Stimulated activated CD4-positive, alpha-beta T cell treated with anti-CD3 and anti-CD28 coated beads, Interleukin-1b, Interleukin-23, amount 100 ng/mL, for 48 hours (primary cell): ENCODE results near the gene RPS6KA5.
"Not testable (repeated sequence)": the region's sequence is repeated elsewhere in the genome, so short reads cannot be mapped to it uniquely, and the experiment has no call there.

ENCODE experiments used
- DNase-seq: peaks from one replicate; pipeline ENCODE4 v3.0.0-alpha.2; 2020

The RPS6KA5 gene

GRCh38 chr14:90856115-90856514, 204.3 kb downstream of the RPS6KA5 start:
- DNase-seq: not testable (repeated sequence)

- no peak for DNase-seq
Measured at GRCh38 chr14:90853116-90853515, 207.3 kb downstream of the RPS6KA5 start.

- no peak for DNase-seq
Measured at GRCh38 chr14:90851327-90852036, 209.0 kb downstream of the RPS6KA5 start.

DNA sequence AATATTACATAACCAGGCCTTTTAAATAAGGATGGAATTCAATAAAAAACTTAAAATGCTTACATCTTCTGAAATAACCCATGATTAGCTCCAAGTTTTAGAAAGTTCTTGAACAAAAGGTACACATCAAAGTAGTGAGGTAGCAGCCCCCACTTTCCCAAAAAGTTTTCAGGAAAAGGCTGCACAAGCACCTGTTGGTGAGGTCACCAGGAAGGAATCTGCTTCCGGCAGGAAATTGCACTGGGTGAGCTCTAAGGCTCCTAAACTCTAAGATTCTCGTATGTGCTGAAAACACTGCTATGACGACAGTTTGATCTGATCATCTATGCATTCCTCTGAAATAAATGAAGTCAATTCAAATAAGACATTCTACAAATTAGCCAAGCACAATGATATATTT, 210.0 kb downstream of the RPS6KA5 start:
- no peak for DNase-seq

- DNase-seq: no peak
Measured at GRCh38 chr14:90849787-90850444, 210.5 kb downstream of the RPS6KA5 start.

- no peak for DNase-seq
Measured at GRCh38 chr14:90848944-90849731, 211.3 kb downstream of the RPS6KA5 start.

- no peak for DNase-seq
Measured at GRCh38 chr14:90846511-90846910, 213.9 kb downstream of the RPS6KA5 start.

- no peak for DNase-seq
Measured at GRCh38 chr14:90844321-90844720, 216.1 kb downstream of the RPS6KA5 start.

DNA sequence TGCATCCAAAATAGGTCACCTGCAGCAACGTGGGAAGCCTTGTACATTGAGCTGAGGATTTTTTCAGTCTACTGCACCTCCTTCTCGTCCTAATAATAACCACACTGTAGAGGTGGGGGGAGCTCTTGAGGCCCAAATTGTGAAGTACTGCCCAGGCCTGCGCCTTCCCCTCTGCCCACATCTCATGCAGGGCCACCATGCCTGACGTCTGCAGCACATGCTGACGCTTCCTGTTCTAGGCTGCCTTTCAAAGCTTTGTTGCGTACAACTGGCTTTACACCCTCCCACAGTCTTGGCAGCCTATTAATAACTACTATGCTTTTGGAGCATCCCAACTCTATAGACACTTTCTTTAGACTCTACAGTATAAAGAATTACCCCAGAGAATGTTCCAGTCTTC, 217.7 kb downstream of the RPS6KA5 start:
- no peak for DNase-seq

DNA sequence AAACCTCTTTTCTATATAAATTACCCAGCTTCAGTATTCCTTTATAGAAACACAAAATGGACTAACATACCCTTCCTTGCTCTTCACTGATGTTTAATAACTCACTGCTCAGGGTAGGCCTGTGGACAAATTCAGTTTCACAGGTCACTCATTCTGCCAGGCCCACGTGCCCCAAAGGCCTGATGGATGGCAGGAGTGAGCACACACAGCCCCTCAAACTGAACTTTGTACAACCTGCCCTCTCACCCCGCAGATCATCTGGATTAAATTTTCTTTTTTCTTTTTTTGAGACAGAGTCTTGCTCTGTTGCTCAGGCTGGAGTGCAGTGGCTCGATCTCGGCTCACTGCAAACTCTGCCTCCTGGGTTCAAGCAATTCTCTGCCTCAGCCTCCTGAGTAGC, 219.8 kb downstream of the RPS6KA5 start:
- not testable (repeated sequence) for DNase-seq

GRCh38 chr14:90839889-90840266, 220.6 kb downstream of the RPS6KA5 start:
- DNase-seq: no peak

DNA sequence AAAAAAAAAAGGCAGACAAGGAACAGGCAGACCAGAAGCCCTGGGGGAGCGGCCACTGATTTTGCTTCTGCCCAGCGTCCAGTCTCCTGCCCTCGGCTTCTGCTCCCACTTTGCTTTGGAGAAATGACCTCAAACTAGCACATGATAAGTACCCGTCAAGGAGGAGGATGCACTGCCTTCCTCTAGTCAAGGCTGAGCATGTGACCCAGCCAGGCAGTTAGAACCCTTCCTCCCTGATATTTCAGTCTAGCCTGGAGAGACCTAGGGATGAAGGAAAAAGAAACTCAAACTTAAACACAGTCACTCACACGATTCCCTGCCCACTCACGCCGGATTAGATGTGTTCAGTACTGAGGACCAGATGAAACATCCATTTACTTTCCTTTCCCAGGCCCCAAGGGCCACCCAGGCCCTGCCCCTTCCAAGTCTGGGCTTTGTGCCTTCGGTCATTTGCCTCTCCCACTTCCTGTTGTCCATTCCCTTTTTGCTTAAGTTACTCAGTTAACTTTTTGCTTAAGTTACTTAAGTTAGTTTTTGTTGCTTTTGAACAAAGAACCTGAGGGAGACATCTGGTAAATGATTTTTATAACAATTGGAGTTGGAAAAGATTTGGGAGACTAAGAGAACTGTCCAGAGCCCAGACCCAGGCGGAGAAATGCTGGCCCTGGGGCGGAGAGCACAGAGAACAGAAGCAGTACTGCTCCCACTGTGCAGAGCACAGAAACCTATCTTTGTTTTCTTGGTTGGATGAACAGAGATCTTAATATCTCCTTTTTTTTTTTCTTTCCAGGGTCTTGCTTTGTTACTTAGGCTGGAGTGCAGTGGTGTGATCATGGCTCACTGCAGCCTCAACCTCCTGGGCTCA, 221.2 kb downstream of the RPS6KA5 start:
- no peak for DNase-seq

DNA sequence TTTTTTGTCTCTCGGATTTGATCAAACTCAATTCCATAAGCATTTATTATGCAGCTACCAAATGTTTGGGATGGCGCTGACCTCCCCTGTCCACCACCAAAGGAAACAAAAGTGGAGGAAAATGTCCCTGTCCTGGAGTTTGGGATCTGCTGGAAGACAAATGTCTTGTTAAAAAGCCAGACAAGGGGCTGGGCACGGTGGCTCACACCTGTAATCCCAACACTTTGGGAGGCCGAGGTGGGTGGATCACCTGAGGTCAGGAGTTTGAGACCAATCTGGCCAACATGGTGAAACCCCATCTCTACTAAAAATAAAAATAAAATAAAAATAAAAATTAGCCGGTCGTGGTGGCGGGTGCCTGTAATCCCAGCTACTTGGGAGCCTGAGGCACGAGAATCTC, 221.9 kb downstream of the RPS6KA5 start:
- not testable (repeated sequence) for DNase-seq

GRCh38 chr14:90837355-90837754, 223.1 kb downstream of the RPS6KA5 start:
- DNase-seq: no peak

DNA sequence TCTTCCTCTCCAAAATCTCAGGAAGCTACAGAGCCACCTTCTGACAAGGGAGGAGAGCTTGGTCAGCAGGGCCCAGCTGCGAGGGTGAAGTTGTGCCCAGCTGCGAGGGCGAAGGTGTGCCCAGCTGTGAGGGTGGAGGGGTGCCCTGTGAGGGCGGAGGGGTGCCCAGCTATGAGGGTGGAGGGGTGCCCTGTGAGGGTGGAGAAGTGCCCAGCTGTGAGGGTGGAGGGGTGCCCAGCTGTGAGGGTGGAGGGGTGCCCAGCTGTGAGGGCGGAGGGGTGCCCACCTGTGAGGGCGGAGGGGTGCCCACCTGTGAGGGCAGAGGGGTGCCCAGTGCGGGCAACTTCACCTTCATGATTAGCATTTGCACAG, 223.8 kb downstream of the RPS6KA5 start:
- no peak for DNase-seq

- DNase-seq: no peak
Measured at GRCh38 chr14:90831821-90832220, 228.6 kb downstream of the RPS6KA5 start.

- DNase-seq: no peak
Measured at GRCh38 chr14:90830931-90831701, 229.3 kb downstream of the RPS6KA5 start.

DNA sequence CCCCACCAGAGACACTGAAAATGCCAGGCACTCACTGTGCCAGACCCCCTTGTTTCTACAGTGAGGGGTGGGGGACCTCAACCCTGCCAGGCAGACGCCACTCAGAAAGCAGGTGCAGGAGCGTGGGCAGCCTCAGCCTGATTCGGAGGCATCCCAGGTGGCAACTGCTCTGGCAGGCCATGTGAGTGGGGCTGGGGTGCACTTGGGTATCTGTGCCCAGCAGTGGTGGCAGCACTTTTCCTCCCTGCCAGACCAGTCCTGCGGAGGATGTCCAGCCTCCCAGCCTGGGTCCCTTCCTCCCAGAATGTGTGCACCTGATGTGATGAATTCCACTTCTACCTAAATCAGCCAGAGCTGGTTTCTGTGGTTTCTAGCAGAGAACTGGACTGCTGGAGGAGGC, 230.8 kb downstream of the RPS6KA5 start:
- no peak for DNase-seq

DNA sequence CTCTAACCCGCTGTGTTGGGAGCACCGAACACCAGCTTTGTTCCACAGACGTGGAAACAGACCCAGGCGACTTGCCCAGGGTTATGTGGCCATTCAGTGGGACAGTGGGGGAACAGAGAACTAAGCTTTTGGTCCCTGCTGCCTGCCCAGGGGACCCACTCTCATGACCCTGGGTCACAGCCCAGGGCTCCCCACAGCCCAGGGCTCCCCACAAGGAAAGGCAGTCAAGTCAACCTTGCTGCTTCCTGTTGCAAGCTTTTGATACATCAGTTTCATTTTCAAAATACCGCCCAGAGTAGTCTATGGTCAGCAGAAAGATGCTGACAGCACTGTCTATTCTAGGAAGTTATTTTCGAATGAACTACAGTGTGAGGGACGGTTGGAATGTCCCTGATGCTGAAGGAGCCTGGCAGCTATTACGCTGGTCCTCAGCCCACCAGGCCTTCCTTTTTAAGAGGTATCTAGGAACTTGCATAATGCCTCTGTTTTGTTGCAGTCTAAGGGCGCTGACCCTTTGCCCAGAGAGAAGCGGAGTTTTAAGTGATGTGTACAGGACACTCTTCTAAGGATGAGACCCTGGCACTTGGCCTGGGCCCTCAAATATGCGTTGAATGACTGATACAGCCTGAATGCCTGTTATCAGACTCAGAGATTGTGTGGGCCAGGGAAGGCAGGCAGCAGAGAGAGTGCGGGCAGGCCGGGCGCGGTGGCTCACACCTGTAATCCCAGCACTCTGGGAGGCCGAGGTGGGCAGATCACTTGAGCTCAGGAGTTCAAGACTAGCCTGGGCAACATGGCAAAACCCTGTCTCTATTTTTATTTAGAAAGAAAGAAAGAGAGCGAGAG, 231.6 kb downstream of the RPS6KA5 start:
- DNase-seq: no peak

DNA sequence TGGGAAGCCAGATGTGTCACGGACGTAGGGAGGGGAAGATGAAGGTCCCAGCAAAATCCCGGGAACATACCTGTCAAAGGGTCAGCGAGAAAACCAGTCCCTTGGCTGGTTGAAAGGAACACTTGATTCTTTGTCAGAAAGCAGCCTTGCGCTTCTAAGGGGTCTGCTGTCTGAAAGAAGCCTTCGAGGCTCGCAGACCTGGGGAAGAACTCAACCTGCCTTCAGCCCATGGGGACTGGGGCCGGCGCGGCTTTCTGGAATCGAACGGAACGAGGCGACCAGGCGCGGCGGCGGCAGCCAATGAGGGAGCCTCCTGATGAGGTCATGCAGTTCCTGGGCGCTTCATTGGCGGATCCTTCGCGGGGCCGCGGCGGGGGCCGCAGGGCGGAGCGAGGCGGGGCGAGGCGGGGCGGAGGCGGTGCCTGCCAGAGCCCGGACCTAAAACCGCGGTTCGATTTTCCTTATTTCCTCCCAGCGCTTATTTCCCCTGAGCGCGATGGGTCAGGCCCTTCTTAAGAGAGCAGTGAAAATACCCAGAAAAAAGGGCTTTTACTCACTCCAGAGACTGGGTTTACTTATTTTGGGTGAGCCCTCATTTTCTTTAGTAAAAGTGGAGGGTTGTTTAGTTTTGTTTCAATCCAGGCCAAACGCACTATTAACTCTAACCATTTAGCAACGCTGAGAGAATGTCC, 232.4 kb downstream of the RPS6KA5 start:
- DNase-seq: peak; percentile 92

DNA sequence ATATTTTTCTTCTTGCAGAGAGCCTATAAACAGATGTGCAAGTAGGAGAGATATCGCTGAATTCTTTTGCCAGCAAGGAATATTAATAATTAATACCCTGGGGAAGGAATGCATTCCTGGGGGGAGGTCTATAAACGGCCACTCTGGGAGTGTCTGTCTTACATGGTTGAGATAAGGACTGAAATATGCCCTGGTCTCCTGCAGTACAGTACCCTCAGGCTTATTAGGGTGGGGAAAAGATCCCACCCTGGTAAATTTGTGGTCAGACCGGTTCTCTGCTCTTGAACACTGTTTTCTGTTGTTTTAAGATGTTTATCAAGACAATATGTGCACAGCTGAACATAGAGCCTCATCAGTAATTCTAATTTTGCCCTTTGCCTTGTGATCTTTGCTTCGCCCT, 236.9 kb downstream of the RPS6KA5 start:
- DNase-seq: not testable (repeated sequence)
